ENCODE results near the gene TNNI2.

Gene TNNI2

GRCh38 chr11:1852877-1853276, 14.1 kb downstream of the TNNI2 start, which contains the start of gene LSP1:
Gene LSP1, plus strand, starts transcription at chr11:1853084. Its CDS starts 61 bp downstream, at chr11:1853145.
- Histone ChIP-seq H3K9me3 (ENCODE audit: insufficient read depth, low read length, severe bottlenecking) (no peaks in the 10 kb centered on the region), H3K4me1 (ENCODE audit: insufficient read depth, low read length) (peaks cover 24% of the 10 kb centered on the region), H3K4me3 (ENCODE audit: low read depth in 1 of 2, low read length in 2 of 2) (peak within 1 kb of the TSS in 1 of 2 experiments; percentile 56; a peak in 2 of 4 replicates), H3K36me3 (ENCODE audit: insufficient read depth, low read length) (no peaks in the 10 kb centered on the region; the same call in 1 of the 2 replicates), H4K20me1 (ENCODE audit: insufficient read depth, low read length) (peaks cover 3% of the 10 kb centered on the region; the same call in 1 of the 2 replicates), H3K27ac (ENCODE audit: low read length) (peak within 1 kb of the TSS; percentile 71), H3K4me2 (ENCODE audit: insufficient read depth, low read length) (peak within 1 kb of the TSS; percentile 61), H3K79me2 (ENCODE audit: insufficient read depth, low read length) (peaks cover 4% of the 10 kb centered on the region; the same call in 1 of the 2 replicates), H3K9ac (ENCODE audit: low read depth, low read length) (peak within 1 kb of the TSS; percentile 62), H3K27me3 (ENCODE audit: insufficient read depth, low read length, poor library complexity) (no peaks in the 10 kb centered on the region), H2AFZ (ENCODE audit: low read depth, low read length) (peak within 1 kb of the TSS; percentile 56)
- ATAC-seq (ENCODE audit: insufficient read depth, low read depth) (peak; percentile 86), DNase-seq (peak; percentile 79)
- no peak for TF ChIP-seq EZH2 (IDR thresholded peaks at IDR 0.05; ENCODE audit: borderline replicate concordance, low read depth, low read length, severe bottlenecking)
- TF ChIP-seq CTCF (IDR thresholded peaks at IDR 0.05; ENCODE audit: borderline replicate concordance, extremely low read depth, low read length, poor library complexity, severe bottlenecking): no peak

GRCh38 chr11:1853376-1854131, 14.8 kb downstream of the TNNI2 start:
- peak overlapping the region; percentile 62 for H3K9ac ChIP-seq (ENCODE audit: low read depth, low read length)
- H3K27me3 ChIP-seq (ENCODE audit: insufficient read depth, low read length, poor library complexity): no peaks in the 10 kb centered on the region
- H3K36me3 ChIP-seq (ENCODE audit: insufficient read depth, low read length): no peaks in the 10 kb centered on the region; the same call in 1 of the 2 replicates
- peaks cover 3% of the 10 kb centered on the region; the same call in 1 of the 2 replicates for H4K20me1 ChIP-seq (ENCODE audit: insufficient read depth, low read length)
- H3K27ac ChIP-seq (ENCODE audit: low read length): peak overlapping the region; percentile 71
- H3K79me2 ChIP-seq (ENCODE audit: insufficient read depth, low read length): peaks cover 4% of the 10 kb centered on the region; the same call in 1 of the 2 replicates
- TF ChIP-seq EZH2 (IDR thresholded peaks at IDR 0.05; ENCODE audit: borderline replicate concordance, low read depth, low read length, severe bottlenecking) (no peak), CTCF (IDR thresholded peaks at IDR 0.05; ENCODE audit: borderline replicate concordance, extremely low read depth, low read length, poor library complexity, severe bottlenecking) (no peak)
- peak; percentile 19 for DNase-seq
- H2AFZ ChIP-seq (ENCODE audit: low read depth, low read length): 0 out of 2 replicates have a peak overlapping the region, but pooled peaks have one; percentile 56
- peak overlapping the region; percentile 61 for H3K4me2 ChIP-seq (ENCODE audit: insufficient read depth, low read length)
- peak; percentile 33 for ATAC-seq (ENCODE audit: insufficient read depth, low read depth)
- peak overlapping the region in 1 of 2 experiments; percentile 56; a peak in 2 of 4 replicates for H3K4me3 ChIP-seq (ENCODE audit: low read depth in 1 of 2, low read length in 2 of 2)
- peaks cover 24% of the 10 kb centered on the region for H3K4me1 ChIP-seq (ENCODE audit: insufficient read depth, low read length)
- H3K9me3 ChIP-seq (ENCODE audit: insufficient read depth, low read length, severe bottlenecking): no peaks in the 10 kb centered on the region

- Histone ChIP-seq H3K36me3 (ENCODE audit: insufficient read depth, low read length) (no peaks in the 10 kb centered on the region; the same call in 1 of the 2 replicates), H3K79me2 (ENCODE audit: insufficient read depth, low read length) (peaks cover 4% of the 10 kb centered on the region; the same call in 1 of the 2 replicates), H3K4me1 (ENCODE audit: insufficient read depth, low read length) (peaks cover 24% of the 10 kb centered on the region), H4K20me1 (ENCODE audit: insufficient read depth, low read length) (peaks cover 3% of the 10 kb centered on the region), H3K9ac (ENCODE audit: low read depth, low read length) (peak overlapping the region; percentile 62; the same call in 1 of the 2 replicates), H3K27ac (ENCODE audit: low read length) (no peak overlapping the region), H3K27me3 (ENCODE audit: insufficient read depth, low read length, poor library complexity) (no peaks in the 10 kb centered on the region), H3K4me3 (ENCODE audit: low read depth in 1 of 2, low read length in 2 of 2) (peak overlapping the region in 1 of 2 experiments; percentile 56; a peak in 1 of 4 replicates), H3K9me3 (ENCODE audit: insufficient read depth, low read length, severe bottlenecking) (no peaks in the 10 kb centered on the region), H3K4me2 (ENCODE audit: insufficient read depth, low read length) (peak overlapping the region; percentile 61), H2AFZ (ENCODE audit: low read depth, low read length) (no peak overlapping the region)
- DNase-seq: no peak
- no peak for ATAC-seq (ENCODE audit: insufficient read depth, low read depth)
- no peak for TF ChIP-seq EZH2 (IDR thresholded peaks at IDR 0.05; ENCODE audit: borderline replicate concordance, low read depth, low read length, severe bottlenecking)
- TF ChIP-seq CTCF (IDR thresholded peaks at IDR 0.05; ENCODE audit: borderline replicate concordance, extremely low read depth, low read length, poor library complexity, severe bottlenecking): no peak
Measured at GRCh38 chr11:1854132-1854948, 15.6 kb downstream of the TNNI2 start.

Data from DND-41 (cell line).